ENCODE data around the gene OCLN.
A peak's percentile ranks its signal among the peaks of the same experiment; 100 is the strongest.
"Not testable (repeated sequence)": the region's sequence is repeated elsewhere in the genome, so short reads cannot be mapped to it uniquely, and the experiment has no call there.

Gene OCLN

DNA sequence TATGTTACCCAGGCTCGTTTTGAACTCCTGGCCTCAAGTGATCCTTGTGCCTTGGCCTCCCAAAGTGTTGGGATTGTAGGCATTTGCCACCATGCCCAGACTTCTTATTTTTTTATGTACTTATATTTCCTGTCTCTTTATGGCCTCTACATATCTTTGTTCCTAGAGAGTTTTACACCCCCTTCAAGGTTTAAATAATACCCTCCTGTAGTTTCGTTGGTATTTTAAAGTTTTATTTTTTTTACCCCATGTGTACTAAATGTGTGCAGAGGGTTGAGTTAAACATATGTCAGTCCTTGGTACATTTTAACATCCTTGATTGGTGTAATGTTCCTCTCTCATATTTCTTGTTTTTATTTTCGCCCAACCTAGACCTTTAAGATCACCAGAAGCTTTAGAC lies 29.4 kb downstream of the OCLN start:
- DNase-seq (ENCODE audit: low read depth, low spot score): no peak
- H3K27ac ChIP-seq: no peak overlapping the region

DNA sequence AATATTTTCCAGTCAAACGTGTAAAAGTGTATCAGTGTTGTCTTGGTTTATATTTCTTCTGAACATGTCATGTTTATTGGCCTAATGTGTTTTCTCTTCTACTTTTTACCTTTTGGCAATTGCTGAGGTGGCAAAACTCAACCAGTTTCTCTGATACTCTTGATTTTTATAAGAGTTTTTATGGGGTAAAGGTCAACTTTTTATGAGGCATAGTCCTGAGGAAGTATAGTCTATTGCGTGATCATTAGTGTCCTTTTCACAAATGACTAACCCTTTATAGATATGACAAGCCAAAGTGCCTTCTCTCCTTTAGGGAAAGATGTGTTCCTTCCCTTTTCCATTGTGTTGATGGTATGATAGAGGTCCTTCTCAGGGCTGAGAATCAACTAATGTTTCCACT lies 32.9 kb downstream of the OCLN start:
- no peak for DNase-seq (ENCODE audit: low read depth, low spot score)
- H3K27ac ChIP-seq: peak overlapping the region; percentile 0

DNA sequence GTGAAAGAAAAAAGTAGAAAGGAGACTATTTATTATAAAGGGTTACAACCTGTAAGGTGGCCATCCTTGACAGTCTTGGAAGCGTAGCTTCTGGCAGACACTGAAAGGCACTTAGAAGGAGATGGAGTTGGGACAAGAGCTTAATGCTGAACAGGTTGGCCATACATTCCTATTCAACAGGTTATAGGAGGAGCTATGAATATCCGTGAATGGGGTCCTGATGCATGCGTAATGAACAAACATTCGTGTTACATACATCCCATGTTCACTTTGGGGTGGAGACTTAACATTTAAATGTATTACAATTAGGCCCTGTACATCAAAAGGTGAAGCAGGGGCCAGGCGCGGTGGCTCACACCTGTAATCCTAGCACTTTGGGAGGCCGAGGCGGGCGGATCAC lies 34.1 kb downstream of the OCLN start:
- H3K27ac ChIP-seq: no peak overlapping the region
- DNase-seq (ENCODE audit: low read depth, low spot score): no peak

GRCh38 chr5:69527128-69527770 lies 34.7 kb downstream of the OCLN start:
- peak overlapping the region; percentile 7 for H3K27ac ChIP-seq
- DNase-seq (ENCODE audit: low read depth, low spot score): no peak

DNA sequence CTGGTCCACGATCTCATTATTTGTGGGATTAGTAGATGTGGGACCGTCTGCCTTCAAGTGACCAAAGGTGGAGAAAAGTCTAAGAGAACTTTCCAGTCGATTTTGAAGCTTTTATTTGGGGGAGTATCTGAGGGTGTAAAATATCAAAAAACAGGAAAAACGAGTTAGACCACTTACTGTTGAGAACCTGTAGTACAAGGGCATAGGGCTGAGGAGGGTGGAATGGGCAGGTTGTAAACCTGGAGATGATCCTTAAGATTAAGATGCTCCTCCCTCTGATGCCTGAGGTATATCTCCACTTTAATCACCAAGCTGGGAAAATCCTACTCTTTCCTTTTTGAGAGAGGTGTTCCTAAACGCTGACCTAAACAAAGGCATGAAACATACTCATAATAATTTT lies 35.4 kb downstream of the OCLN start:
- peak; percentile 41 for DNase-seq (ENCODE audit: low read depth, low spot score)
- H3K27ac ChIP-seq: peak overlapping the region; percentile 7

- H3K27ac ChIP-seq: no peak overlapping the region
- DNase-seq (ENCODE audit: low read depth, low spot score): no peak
These were observed 36.0 kb downstream of the OCLN start for GRCh38 chr5:69528609-69529008.

GRCh38 chr5:69530561-69531405 lies 38.2 kb downstream of the OCLN start:
- no peak for DNase-seq (ENCODE audit: low read depth, low spot score)
- H3K27ac ChIP-seq: no peak overlapping the region

DNA sequence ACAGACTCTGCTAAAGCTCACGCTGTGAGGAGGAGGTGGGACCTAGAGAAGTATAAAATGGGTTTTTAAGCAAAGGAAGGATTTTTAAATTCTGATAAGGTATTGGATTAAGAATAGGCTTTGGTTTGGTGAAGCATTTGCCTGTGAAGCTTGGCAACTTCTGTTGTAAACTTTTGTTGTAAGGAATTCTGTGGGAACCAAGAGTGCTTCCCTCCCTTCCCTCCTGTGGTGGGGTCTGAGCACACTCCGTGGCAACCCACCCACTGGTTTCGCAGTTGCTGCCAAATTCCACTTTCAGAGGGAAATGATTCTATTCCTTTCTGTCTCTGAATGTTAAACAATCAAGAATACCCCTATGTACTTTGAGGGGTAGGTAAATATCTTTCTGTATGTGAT lies 38.8 kb downstream of the OCLN start:
- DNase-seq (ENCODE audit: low read depth, low spot score): no peak
- no peak overlapping the region for H3K27ac ChIP-seq

GRCh38 chr5:69537911-69538310 lies 45.3 kb downstream of the OCLN start:
- not testable (repeated sequence) for H3K27ac ChIP-seq; DNase-seq (ENCODE audit: low read depth, low spot score)

DNA sequence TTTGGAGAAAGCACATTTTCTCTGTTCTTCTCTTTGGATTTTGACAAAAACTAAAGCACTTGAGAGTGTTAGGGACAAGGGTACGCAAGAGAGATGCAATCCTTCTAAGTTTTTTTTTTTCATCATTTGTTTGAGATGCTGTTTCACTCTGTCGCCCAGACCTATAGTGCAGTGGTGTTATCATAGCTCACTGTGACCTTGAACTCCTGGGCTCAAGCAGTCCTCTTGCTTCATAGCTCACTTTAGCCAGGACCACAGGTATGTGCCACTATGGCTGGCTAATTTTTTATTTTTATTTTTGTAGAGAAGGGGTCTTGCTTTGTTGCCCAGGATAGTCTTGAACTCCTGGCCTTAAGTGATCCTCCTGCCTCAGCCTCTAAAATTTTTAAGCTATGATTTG lies 46.1 kb downstream of the OCLN start:
- not testable (repeated sequence) for DNase-seq (ENCODE audit: low read depth, low spot score); H3K27ac ChIP-seq

GRCh38 chr5:69541347-69541746 lies 48.8 kb downstream of the OCLN start:
- not testable (repeated sequence) for H3K27ac ChIP-seq; DNase-seq (ENCODE audit: low read depth, low spot score)

DNA sequence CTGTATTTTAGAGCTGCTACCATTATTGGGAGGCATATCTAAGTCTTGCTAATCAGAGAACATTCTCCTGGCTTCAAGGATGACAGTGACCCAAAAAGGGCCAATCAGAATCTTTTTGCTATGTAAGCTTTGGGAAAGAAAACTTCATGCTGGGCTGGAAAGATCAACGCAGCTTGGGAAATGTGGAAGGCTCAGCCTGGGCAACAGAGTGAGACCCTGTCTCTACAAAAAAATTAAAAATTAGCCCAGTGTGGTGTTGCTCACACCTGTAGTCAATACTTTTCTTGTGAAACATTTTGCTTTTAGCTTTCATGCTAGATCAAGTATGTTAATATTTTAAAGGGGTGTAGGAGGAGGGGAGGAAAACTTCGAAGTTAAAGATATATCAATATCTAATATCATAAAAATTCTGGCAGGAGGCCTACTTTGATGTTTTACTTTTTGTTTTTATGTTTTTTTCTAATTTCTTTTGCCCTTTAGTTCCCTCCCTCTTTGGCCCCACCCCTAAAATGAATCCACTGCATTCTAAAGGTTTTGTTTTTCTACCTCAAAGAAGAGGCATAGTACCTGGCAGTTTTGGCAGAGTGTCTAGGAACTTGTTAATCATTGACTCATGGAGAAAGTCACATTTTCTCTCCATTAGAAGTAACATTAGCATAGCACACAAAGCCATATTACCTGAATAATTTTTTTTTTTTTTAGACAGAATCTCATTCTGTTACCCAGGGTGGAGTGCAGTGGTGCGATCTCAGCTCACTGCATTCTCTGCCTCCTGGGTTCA lies 50.4 kb downstream of the OCLN start:
- not testable (repeated sequence) for DNase-seq (ENCODE audit: low read depth, low spot score); H3K27ac ChIP-seq

DNA sequence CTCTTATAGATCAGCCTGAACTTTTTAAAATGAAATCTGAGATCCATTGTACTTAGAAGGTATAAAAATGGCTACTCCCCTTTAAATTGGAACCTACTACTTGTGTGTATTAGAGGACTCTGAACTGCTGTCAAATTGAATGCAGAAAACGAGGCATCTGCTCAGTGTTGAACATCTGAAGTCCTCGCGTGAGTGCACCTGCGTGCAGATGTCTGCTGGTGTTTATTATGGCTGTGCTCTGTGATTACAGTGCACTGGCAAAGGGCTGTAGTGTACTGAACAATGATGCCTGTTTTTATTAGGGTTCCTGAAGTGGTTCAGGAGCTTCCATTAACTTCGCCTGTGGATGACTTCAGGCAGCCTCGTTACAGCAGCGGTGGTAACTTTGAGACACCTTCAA lies 52.0 kb downstream of the OCLN start:
- not testable (repeated sequence) for H3K27ac ChIP-seq; DNase-seq (ENCODE audit: low read depth, low spot score)

DNA sequence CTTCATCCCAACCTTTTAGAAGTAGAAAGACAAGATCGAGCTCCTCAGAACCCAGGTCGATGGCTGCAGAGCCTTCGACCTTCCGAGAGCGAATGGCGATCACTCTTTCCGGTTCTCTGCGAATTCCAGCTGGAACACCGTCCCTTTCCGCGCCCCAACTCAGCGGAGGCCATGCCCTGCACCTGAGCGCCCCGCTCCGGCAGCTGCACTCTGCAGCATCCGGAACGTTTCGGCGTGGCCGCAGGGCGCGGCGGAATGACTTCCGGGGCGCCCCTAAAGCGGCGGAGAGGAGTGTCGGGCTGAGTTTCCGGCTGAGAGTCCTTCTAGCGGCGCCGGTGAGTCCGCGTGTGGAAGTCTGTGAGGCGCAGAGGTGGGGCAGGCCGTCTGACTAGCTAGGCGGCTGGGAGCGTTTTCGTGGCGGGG lies 67.3 kb downstream of the OCLN start, which contains the start of gene GTF2H2C:
Gene GTF2H2C, plus strand, starts transcription at position 284 of the 423 bp plus-strand sequence. CDS start 4,942 bp downstream, outside the sequence.
- peak; percentile 36 for DNase-seq (ENCODE audit: low read depth, low spot score)
- H3K27ac ChIP-seq: peak within 1 kb of the TSS; percentile 38

DNA sequence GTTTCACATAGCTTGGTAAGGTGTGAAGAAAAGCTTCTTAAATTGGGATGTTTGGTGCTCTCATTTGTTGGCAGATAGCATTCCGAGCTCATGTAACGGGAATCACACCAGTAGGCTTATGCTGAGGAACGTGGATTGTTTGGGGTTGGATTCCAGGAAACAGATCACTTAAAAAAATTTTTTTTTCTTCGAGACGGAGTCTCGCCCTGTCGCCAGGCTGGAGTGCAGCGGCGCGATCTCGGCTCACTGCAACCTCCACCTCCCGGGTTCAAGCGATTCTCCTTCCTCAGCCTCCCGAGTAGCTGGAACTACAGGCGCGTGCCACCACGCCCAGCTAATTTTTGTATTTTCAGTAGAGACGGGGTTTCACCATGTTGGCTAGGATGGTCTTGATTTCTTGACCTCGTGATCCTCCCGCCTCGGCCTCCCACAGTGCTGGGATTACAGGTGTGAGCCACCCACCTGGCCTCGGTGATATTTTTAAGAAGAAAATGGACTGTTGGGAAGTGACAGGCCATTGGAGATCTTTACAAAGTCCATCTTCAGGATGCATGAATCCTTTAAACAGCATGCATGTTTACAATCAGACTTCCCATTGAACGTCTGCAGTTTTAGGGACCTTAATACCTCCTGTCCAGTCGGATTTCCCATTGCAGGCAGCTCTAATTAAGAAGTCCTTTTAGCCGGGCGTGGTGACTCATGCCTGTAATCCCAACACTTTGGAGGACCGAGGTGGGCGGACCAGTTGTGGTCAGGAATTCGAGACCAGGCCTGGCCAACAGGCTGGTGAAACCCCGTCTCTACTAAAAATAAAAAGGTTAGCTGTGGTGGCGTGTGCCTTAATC lies 68.2 kb downstream of the OCLN start:
- DNase-seq (ENCODE audit: low read depth, low spot score); H3K27ac ChIP-seq: not testable (repeated sequence)

DNA sequence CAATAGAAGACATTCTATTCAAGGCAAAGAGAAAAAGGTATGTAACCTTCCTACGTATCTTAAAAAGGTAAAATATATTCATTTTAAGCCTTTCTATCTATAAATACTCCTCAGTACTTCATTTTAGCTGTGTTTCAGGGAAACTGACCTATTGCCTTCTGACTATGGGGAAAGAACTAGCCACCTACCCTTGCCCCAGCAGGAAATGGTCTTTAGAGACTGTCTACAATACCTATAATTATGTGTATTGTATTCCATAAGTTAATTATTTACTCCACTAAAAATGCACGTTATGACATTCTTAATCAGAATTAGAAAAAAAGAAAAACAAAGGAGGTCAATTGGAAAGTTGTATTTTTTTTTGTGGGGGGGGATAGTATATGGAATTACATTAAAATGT lies 73.6 kb downstream of the OCLN start:
- not testable (repeated sequence) for DNase-seq (ENCODE audit: low read depth, low spot score); H3K27ac ChIP-seq

DNA sequence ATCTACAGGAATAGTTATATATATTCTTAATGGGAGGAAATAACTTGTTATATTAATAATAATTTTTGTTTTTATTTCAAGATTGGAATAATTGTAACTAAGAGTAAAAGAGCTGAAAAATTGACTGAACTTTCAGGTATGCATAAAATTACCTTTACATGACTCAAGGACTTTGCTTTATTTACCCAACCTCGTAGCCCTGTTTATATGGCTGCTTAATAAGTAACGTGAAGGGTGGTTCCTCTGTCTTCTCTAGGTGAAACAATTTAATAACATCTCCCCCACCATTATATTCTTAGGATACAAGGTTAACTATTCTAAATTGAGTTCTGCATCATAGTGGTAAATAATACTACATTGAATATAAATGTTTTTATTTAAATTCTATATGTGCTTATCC lies 75.5 kb downstream of the OCLN start:
- H3K27ac ChIP-seq; DNase-seq (ENCODE audit: low read depth, low spot score): not testable (repeated sequence)

DNA sequence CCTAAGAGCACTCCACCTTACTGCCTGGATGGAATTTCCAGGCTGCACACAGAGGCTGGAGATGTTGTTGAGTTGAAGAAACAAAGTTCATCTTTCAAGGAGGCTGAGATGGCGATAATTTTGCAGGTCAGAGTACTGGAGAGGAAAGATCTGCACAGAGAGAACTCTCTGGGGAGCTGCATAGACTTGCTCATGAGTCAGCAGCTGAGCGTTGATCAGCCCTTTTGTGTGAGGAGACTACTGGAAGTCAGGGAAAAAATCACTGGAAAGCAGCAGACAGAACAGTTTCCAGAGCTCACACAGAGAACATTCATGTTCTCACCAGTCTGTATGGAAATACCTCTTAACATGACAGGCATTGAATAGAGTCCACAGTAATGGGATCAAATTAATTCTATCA lies 90.8 kb downstream of the OCLN start:
- not testable (repeated sequence) for H3K27ac ChIP-seq; DNase-seq (ENCODE audit: low read depth, low spot score)

DNA sequence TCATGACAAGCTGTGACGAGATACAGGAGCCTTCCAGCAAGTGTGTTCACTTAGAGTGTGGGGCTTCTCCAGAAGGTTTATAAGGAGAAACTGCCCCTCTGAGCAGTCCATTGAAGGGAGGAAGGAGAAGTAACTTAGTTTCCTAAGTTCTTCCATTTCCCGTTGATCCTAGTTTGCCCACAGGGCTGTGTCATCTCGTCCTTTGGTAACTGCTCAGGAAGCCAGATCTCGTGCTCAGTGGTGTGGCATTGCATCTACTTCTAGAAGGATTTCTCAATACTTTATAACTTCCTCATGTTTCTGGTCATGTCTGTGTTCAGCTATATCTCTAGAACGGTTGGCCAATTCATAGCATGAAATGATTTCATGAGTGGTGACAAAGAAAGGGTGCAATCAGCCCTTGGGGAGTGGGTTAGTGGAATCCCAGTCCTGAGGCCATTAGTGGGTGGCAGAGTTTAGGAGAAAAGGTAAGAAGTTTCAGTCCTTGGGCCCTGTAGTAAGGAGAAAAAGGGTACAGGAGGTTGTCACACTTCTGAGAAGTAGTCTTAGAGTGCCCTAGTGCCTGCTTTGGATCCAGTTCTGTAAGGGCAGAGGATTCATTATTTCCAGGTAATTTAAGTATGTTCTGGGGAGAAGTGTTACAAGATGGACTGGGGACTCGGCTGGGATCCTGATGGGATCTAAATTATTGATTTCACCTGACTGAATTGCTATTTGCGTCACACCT lies 103.7 kb downstream of the OCLN start:
- not testable (repeated sequence) for DNase-seq (ENCODE audit: low read depth, low spot score); H3K27ac ChIP-seq

Data from epithelial cell of prostate (primary cell).